Left ventricle myocardium superior (tissue), 1 donor: ENCODE results near the gene ATG5. TPM values are rescaled to one million over a fixed set of nuclear protein-coding genes. Genes with fewer than 3 reads are reported as not detected.

Source experiments
- ATAC-seq: fragments of 200-7000 bp; cut with Tn5 transposase; one replicate; pipeline ENCODE4 v1.9.1; 2020; ENCODE audit warnings: mild to moderate bottlenecking, moderate library complexity
- DNase-seq: peaks from one replicate; pipeline ENCODE4 v3.0.0-alpha.2; 2020
- intact Hi-C: fragments of 100-400 bp; cut with micrococcal nuclease; formaldehyde crosslinking; loops from one replicate; pipeline ENCODE4 v1.11.0; 2022
- total RNA-seq: library from RNA; stranded (reverse); fragmentation: NEBNext Ultra II Directional; extraction: Animal tissue kit (Norgen Biotek cat#: 25700); gene quantifications from one replicate; pipeline ENCODE4 v1.2.1, GENCODE V29; 2021
- donor health status: DM: no; HTN: yes; CAD: no; lungs with severe emphysema.

Gene ATG5
- total RNA-seq, 1 donor from 2014 or later, result 16.6 TPM

GRCh38 chr6:106318061-106318460 lies 7.5 kb downstream of the ATG5 start:
- ATAC-seq, result peak; percentile 26
- no peak for DNase-seq
- intact Hi-C loops, result no loop called here

GRCh38 chr6:106316375-106316766 lies 9.2 kb downstream of the ATG5 start:
- no peak for DNase-seq
- no peak for ATAC-seq
- intact Hi-C loops, result no loop called here

- ATAC-seq (no peak), DNase-seq (no peak)
- intact Hi-C loops, result no loop called here
Measured at GRCh38 chr6:106315765-106316374, 9.7 kb downstream of the ATG5 start.

- DNase-seq (no peak), ATAC-seq (peak; percentile 34)
- intact Hi-C loops, result no loop called here
Measured at GRCh38 chr6:106309766-106310373, 15.7 kb downstream of the ATG5 start.

GRCh38 chr6:106308985-106309384 lies 16.6 kb downstream of the ATG5 start:
- intact Hi-C loops, result no loop called here

GRCh38 chr6:106305740-106306139 lies 19.8 kb downstream of the ATG5 start:
- ATAC-seq, result no peak
- no peak for DNase-seq
- intact Hi-C loops, result no loop called here

More at GRCh38 chr6:106308985-106309384, 16.6 kb downstream of the ATG5 start:
- no peak for ATAC-seq
- DNase-seq, result no peak

GRCh38 chr6:106300944-106301343 lies 24.6 kb downstream of the ATG5 start:
- DNase-seq (no peak), ATAC-seq (no peak)

GRCh38 chr6:106300020-106300780 lies 25.4 kb downstream of the ATG5 start:
- ATAC-seq (no peak), DNase-seq (no peak)
- intact Hi-C loops, result loop anchor here (5.0 kb wide), 1 partner anchor 868 kb away; no protein-coding TSS in a partner anchor

More at GRCh38 chr6:106300944-106301343, 24.6 kb downstream of the ATG5 start:
- intact Hi-C loops, result loop anchor here (5.0 kb wide), 1 partner anchor 869 kb away; no protein-coding TSS in a partner anchor

- no peak for ATAC-seq
- intact Hi-C loops, result no loop called here
Measured at GRCh38 chr6:106293116-106293515, 32.4 kb downstream of the ATG5 start.

GRCh38 chr6:106290954-106291353 lies 34.6 kb downstream of the ATG5 start:
- ATAC-seq (no peak), DNase-seq (no peak)
- intact Hi-C loops, result no loop called here

More at GRCh38 chr6:106293116-106293515, 32.4 kb downstream of the ATG5 start:
- no peak for DNase-seq

- ATAC-seq, result no peak
- intact Hi-C loops, result no loop called here
- no peak for DNase-seq
Measured at GRCh38 chr6:106290032-106290431, 35.5 kb downstream of the ATG5 start.

GRCh38 chr6:106287215-106287614 lies 38.3 kb downstream of the ATG5 start:
- DNase-seq, result no peak
- intact Hi-C loops, result no loop called here
- no peak for ATAC-seq

GRCh38 chr6:106286746-106287145 lies 38.8 kb downstream of the ATG5 start:
- DNase-seq (no peak), ATAC-seq (no peak)
- intact Hi-C loops, result no loop called here

- no peak for ATAC-seq
- intact Hi-C loops, result no loop called here
- DNase-seq, result no peak
Measured at GRCh38 chr6:106283481-106283880, 42.1 kb downstream of the ATG5 start.

GRCh38 chr6:106281661-106282060 lies 43.9 kb downstream of the ATG5 start:
- ATAC-seq (no peak), DNase-seq (no peak)
- intact Hi-C loops, result no loop called here

GRCh38 chr6:106281088-106281487 lies 44.5 kb downstream of the ATG5 start:
- intact Hi-C loops, result no loop called here
- no peak for DNase-seq
- ATAC-seq, result no peak

- DNase-seq, result no peak
- intact Hi-C loops, result no loop called here
- ATAC-seq, result no peak
Measured at GRCh38 chr6:106279179-106279578, 46.4 kb downstream of the ATG5 start.

GRCh38 chr6:106275692-106276091 lies 49.9 kb downstream of the ATG5 start:
- intact Hi-C loops, result no loop called here
- no peak for DNase-seq
- ATAC-seq, result no peak

- no peak for DNase-seq
- no peak for ATAC-seq
Measured at GRCh38 chr6:106273087-106273486, 52.5 kb downstream of the ATG5 start.

GRCh38 chr6:106272287-106272686 lies 53.3 kb downstream of the ATG5 start:
- ATAC-seq, result no peak
- DNase-seq, result no peak
- intact Hi-C loops, result no loop called here

More at GRCh38 chr6:106273087-106273486, 52.5 kb downstream of the ATG5 start:
- intact Hi-C loops, result no loop called here
